NCI-H187 (cell line): ENCODE results near the gene ACP2.
"Not testable (repeated sequence)": the region's sequence is repeated elsewhere in the genome, so short reads cannot be mapped to it uniquely, and the experiment has no call there.

Experiments
- DNase-seq, 2 experiments: peaks; one replicate each; lab custom pipeline; 2025; lab: John Stamatoyannopoulos, UW

ACP2 gene

DNA sequence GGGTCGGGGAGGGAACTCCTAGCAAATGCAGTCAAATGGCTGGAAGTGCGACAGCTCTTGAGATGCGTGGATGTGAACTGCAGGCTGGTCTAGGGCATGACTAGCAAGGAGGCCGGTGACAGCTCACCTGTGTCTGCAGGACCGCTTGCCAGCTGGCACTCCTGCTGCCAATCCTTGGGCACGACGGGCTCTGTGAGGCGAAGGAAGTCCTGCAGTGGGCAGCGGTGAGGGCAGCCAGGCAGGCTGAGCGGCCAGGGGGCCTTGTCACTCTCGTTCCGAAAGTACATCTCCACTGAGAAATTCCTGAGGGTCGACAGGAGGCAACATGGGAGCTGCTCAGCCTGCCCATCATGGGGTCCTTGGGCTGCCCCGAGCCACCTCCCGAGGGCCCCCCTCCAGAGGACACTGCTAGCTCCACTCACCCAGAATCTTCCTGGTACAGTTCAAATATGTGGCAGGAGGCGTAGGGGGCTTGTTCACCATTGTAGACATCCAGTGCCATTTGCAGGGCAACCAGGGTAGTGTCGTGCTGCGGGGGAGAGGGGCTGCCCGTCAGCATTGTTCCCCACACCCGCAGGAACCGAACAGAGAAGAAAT is 5.9 kb downstream of the ACP2 start:
- DNase-seq = no peak

DNA sequence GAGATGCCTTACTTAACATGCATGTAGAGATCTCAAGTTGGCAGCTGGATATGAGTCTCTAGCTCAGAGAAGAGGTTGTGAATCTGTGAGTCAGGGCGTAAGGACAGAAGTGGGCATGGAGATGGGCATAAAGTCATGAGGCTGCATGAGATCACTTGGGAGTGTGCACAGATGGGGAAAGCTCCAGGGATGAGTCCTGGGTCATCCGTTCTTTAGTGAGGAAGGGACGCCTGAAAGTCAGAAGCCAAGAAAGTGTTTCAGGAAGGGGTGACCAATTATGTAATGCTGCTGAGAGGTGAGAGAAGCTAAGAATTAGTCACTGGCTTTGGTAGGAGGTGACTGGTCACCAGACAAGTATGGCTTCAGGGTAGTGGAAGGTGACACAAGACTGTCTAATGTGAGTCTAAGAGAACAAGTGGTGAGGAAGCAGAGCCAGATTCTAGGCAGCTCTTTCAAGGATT is 6.7 kb downstream of the ACP2 start:
- no peak for DNase-seq

DNA sequence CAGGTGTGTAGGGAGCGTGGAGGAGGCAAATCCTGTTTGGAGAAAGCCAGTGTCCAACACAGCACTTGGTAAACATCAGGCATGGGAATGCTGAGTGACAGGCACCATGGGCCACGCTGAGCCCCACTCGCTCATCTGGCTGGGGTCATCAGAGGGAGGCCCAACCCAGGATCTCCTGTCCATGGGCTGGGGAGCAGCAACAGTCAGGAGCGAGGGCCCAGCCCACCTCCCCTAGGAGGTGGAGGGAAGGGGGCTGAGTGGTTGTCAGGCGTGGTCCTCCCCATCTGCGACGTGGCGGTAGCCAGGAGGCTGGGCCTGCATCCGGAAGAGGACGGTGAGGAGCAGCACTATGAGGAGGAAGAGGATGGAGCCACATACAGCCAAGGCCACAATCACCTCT is 8.8 kb downstream of the ACP2 start:
- DNase-seq = no peak

GRCh38 chr11:47236482-47236881 is 12.1 kb downstream of the ACP2 start:
- no peak for DNase-seq

DNA sequence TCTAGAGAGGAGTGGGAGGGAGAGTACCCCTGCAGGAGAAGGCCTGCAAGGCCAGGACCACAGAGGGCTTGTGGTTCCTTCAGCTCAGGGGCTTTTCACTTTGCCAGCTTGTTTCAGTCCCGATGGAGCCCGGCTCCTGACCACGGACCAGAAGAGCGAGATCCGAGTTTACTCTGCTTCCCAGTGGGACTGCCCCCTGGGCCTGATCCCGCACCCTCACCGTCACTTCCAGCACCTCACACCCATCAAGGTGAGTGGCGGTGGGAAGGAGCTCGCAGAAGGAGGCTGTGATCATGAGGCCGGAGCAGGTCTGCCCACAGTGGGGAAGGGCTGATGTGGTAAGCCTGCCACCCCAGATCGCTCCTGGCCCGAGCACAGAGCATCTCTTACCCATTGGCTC is 13.5 kb downstream of the ACP2 start:
- DNase-seq = no peak

- no peak for DNase-seq
Observed at GRCh38 chr11:47234669-47235100, 13.9 kb downstream of the ACP2 start.

- no peak for DNase-seq
Observed at GRCh38 chr11:47233989-47234668, 14.5 kb downstream of the ACP2 start.

DNA sequence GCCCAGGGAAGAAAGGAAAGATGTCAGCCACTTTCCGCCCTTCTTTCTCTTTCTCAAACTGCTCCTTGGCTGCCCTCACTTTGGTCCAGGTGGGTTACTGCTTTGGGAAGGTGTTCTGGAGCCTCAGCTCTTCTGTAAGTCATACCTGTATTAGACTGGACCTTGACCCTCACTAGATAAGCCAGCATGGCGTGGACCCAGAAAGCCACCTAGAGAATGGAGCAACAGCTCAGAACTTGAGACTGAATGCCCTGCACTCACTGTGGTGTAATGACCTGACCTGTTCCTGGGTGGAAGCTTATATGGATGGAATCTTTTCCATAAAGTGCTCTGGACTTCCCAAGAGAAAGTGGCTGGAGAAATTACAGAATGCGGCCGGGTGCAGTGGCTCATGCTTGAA is 15.6 kb downstream of the ACP2 start:
- DNase-seq = no peak

- no peak for DNase-seq
Observed at GRCh38 chr11:47229161-47229560, 19.5 kb downstream of the ACP2 start.

DNA sequence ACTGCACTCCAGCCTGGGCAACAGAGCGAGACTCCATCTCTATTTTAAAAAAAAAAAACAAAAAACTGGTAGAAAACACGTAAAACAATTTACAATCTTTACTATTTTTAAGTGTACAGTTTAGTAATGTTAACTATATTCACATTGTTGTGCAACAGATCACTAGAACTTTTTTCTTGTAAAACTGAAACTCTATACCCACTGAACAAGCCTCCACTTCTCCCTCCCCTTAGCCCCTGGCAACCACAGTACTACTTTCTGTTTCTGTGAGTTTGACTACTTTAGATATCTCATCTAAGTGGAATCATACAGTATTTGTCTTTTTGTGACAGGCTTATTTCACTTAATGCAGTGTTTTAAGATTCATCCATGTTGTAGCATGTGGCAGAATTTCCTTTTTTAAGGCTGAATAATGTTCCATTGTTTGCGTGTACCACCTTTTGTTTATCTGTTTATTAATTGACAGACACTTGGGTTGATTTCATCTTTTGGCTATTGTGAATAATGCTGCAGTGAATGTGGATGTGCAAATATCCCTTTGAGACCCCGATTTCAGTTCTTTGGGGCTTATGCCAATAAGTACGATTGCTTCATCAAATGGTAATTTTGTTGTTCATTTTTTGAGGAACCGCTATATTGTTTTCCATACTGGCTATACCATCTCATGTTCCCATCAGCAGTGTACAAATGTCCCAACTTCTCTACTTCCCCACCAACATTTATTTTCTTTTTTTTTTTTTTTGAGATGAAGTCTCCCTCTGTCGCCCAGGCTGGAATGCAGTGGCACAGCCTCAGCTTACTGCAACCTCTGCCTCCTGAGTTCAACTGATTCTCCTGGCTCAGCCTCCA is 22.8 kb downstream of the ACP2 start:
- no peak for DNase-seq

- DNase-seq = no peak
Observed at GRCh38 chr11:47222696-47223095, 25.9 kb downstream of the ACP2 start.

GRCh38 chr11:47220401-47220821 is 28.2 kb downstream of the ACP2 start:
- DNase-seq = no peak

DNA sequence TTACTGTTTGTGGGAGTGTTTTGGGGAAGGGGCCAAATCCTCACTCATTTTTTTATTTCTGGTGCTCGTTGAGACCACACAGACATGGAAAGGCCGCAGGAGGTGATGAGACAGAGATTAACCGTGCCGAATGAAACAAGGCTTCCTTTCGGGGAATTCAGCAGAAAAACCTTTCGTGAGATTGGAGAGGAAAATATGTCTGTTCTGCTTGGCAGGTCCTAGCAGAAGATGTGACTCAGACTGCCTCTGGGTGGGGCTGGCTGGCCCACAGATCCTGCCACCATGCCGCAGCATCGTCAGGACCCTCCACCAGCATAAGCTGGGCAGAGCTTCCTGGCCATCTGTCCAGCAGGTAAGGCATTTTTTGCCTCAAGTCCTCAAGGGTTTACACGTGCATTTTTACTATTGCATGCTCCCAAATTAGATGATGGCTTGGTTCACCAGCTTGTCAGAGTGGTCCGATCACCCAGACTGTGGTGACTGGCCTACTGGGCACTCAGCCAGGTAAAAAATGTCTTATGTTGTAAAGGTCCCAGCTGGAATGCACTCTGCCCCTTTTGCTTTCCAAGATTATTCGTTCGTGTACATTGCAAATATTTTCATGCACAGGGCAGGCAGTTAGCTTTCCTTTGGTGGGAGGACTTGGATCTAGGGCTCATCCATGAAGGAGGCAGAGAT is 32.4 kb downstream of the ACP2 start:
- no peak for DNase-seq

DNA sequence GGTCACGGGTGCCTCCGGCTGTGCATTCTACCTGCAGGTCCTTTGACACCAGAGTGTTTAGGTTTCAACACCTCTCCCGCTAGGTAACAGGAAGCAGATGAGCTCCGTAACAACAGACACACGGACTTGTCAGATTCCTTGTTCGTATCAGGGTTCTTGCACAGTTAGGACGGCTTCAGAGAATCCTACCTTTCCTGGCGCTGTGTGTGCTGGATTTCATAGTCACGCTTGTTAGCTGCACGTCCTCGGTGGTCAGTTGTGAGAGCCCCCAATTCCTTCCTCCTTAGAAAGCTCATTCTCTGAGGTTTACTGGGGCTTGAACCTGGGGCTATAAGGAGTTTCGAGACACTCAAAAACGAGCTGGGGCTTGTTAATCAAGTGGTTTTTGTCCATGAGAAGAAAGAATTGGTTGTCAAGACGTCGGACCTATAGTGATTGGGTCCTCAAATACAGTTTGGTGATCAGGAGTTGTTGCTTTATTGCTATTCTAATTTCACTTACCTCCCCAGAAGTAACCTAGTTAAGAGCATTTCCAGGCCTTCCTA is 33.2 kb downstream of the ACP2 start:
- DNase-seq = peak in 1 of 2 experiments; percentile 80

DNA sequence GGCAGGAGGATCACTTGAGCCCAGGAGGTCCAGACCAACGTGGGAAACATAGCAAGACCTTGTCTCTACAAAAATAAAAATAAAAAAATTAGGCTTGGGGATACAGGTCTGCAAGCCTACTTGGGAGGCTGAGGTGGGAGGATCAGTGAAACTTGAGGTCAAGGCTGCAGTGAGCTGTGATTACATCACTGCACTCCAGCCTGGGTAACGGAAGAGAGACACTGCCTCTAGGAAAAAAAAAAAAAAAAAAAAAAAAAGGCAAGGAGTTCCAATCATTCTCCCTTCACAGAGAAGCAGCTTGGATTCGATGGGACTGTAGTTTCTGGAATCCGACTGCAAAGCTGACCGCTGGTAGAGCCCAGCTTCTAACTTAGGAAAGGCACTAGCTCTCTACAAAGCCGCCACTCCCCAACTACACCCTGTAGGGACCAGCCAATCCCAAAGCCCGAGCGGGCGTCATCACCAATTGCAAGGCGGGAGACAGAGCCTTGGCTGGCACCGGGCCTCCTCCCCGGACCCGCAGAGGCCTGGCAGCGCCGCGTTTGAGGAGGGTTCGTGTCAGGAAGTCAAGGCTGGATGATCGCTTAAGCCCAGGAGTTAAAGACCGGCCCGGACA is 34.6 kb downstream of the ACP2 start:
- DNase-seq = peak; percentile 67 to 82

- DNase-seq = no peak
Observed at GRCh38 chr11:47212938-47213337, 35.7 kb downstream of the ACP2 start.

- DNase-seq = no peak
Observed at GRCh38 chr11:47208628-47209027, 40.0 kb downstream of the ACP2 start.

GRCh38 chr11:47208008-47208552 is 40.5 kb downstream of the ACP2 start:
- not testable (repeated sequence) for DNase-seq

DNA sequence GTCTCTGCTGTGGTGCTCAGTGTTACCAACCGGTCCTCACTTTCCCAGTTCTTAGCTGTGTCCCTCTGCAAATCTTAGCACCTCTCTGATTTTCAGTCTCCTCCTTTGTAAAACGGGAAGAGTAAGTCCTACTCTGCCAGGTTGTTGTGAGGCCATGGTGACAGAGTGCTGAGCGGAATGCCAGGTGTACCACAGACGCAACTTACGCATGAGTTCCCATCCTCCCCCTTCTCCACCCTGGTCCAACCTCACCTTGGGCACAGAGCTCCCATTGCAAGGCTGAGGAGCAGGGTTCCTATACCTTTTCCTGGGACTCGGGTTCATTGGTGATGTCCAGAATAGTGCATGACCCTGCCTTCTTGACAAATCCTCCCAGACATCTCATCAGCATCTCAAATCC is 41.2 kb downstream of the ACP2 start:
- DNase-seq = no peak

- not testable (repeated sequence) for DNase-seq
Observed at GRCh38 chr11:47206577-47206976, 42.0 kb downstream of the ACP2 start.

DNA sequence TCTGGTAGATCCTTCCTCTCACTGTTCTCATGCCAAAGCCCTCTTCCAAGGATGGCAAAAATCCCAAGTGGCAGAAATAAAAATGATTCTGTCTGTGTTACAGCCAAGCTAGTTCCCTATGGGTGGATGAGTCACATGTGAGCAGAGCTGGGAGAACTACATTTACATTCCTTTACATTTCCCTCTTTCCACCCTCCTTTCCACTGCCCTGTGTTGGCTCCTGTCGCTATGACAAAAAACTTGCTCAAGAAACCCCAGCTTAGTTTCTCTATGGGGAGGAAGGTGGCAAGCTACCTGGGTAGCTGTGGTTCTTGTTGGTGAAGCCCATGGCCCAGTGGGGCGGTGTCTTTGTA is 44.0 kb downstream of the ACP2 start:
- DNase-seq = no peak
